HEK293 (cell line): ENCODE results near the gene ATP13A2.
A peak's percentile ranks its signal among the peaks of the same experiment; 100 is the strongest.

Source experiments
- CTCF ChIA-PET: fragments of 350-600 bp; formaldehyde crosslinking; extraction: SDS; loops from one replicate; lab custom pipeline; 2021; ENCODE audit warnings: antibody characterized with exemption; lab: Yijun Ruan, JAX
- POLR2A ChIA-PET: fragments of 300-600 bp; formaldehyde crosslinking; extraction: SDS; loops from one replicate; lab custom pipeline; 2020; ENCODE audit warnings: antibody characterized with exemption, inconsistent platforms; lab: Yijun Ruan, JAX
- H3K27ac ChIP-seq: fragments of 200-500 bp; sonication (Bioruptor generic); 2 replicates; pipeline ENCODE4 v1.5.1; 2014; ENCODE audit warnings: low read depth, low read length, control low read depth, inconsistent platforms; ENCODE audit errors: extremely low read depth
- H3K36me3 ChIP-seq, 2 experiments: fragments of 200-500 bp in 1 of 2; sonication (Bioruptor generic) in 1 of 2; 1 replicate in 1 of 2; 2 replicates in 1 of 2; pipeline ENCODE4 v1.5.1; 2014 to 2017; ENCODE audit warnings: inconsistent platforms in 2 of 2, low read length in 2 of 2; ENCODE audit not compliant: control insufficient read depth in 2 of 2, insufficient read depth in 1 of 2
- H3K4me1 ChIP-seq: fragments of 200-500 bp; sonication (Bioruptor generic); 2 replicates; pipeline ENCODE4 v1.5.1; 2014; ENCODE audit warnings: mild to moderate bottlenecking, low read length, inconsistent platforms; ENCODE audit not compliant: control insufficient read depth, insufficient read depth
- H3K4me3 ChIP-seq: 2 replicates; pipeline ENCODE4 v1.5.1; 2011; ENCODE audit warnings: low read depth, mild to moderate bottlenecking, control low read depth, low read length, moderate library complexity
- H3K9me3 ChIP-seq: fragments of 200-500 bp; sonication (Bioruptor generic); 2 replicates; pipeline ENCODE4 v1.5.1; 2014; ENCODE audit warnings: low read depth, low read length, inconsistent platforms; ENCODE audit not compliant: control insufficient read depth, insufficient read depth
- KLF1 ChIP-seq: fragments of 450-650 bp; formaldehyde crosslinking; IDR thresholded peaks from 2 replicates; pipeline ENCODE4 v1.5.1; 2016; ENCODE audit warnings: missing biosample characterization, missing genetic modification characterization
- KLF9 ChIP-seq: fragments of 450-650 bp; formaldehyde crosslinking; IDR thresholded peaks from 2 replicates; pipeline ENCODE4 v1.5.1; 2016; ENCODE audit warnings: missing biosample characterization, missing genetic modification characterization, low read depth
- OVOL3 ChIP-seq: fragments of 450-650 bp; formaldehyde crosslinking; IDR thresholded peaks from 2 replicates; pipeline ENCODE4 v1.5.1; 2016; ENCODE audit warnings: missing biosample characterization, missing genetic modification characterization
- SP3 ChIP-seq: fragments of 450-650 bp; formaldehyde crosslinking; IDR thresholded peaks from 2 replicates; pipeline ENCODE4 v1.5.1; 2016; ENCODE audit warnings: missing biosample characterization, missing genetic modification characterization
- ZBTB21 ChIP-seq: fragments of 450-650 bp; formaldehyde crosslinking; IDR thresholded peaks from 2 replicates; pipeline ENCODE4 v1.5.1; 2017; ENCODE audit warnings: missing biosample characterization, missing genetic modification characterization
- ZBTB48 ChIP-seq: fragments of 450-650 bp; formaldehyde crosslinking; IDR thresholded peaks from 2 replicates; pipeline ENCODE4 v1.5.1; 2016; ENCODE audit warnings: missing biosample characterization, missing genetic modification characterization
- ZBTB8A ChIP-seq: fragments of 450-650 bp; formaldehyde crosslinking; IDR thresholded peaks from 2 replicates; pipeline ENCODE4 v1.5.1; 2016; ENCODE audit warnings: missing biosample characterization, missing genetic modification characterization
- ZFP37 ChIP-seq: fragments of 450-650 bp; formaldehyde crosslinking; IDR thresholded peaks from 2 replicates; pipeline ENCODE4 v1.5.1; 2016; ENCODE audit warnings: missing biosample characterization, missing genetic modification characterization
- ZNF146 ChIP-seq: fragments of 450-650 bp; formaldehyde crosslinking; IDR thresholded peaks from 2 replicates; pipeline ENCODE4 v1.5.1; 2016; ENCODE audit warnings: missing biosample characterization, missing genetic modification characterization
- ZNF324 ChIP-seq: fragments of 450-650 bp; formaldehyde crosslinking; IDR thresholded peaks from 2 replicates; pipeline ENCODE4 v1.5.1; 2016; ENCODE audit warnings: missing biosample characterization, missing genetic modification characterization
- ZNF335 ChIP-seq: fragments of 450-650 bp; formaldehyde crosslinking; conservative IDR thresholded peaks from 2 replicates; pipeline ENCODE4 v1.5.1; 2016; ENCODE audit warnings: missing biosample characterization, missing genetic modification characterization
- ZNF76 ChIP-seq: fragments of 450-650 bp; formaldehyde crosslinking; IDR thresholded peaks from 2 replicates; pipeline ENCODE4; 2016; ENCODE audit warnings: low read depth, missing biosample characterization, missing genetic modification characterization, borderline replicate concordance
- ZNF768 ChIP-seq: fragments of 450-650 bp; formaldehyde crosslinking; IDR thresholded peaks from 2 replicates; pipeline ENCODE4 v1.5.1; 2018; ENCODE audit warnings: missing biosample characterization, mild to moderate bottlenecking, missing genetic modification characterization
- ZNF792 ChIP-seq: fragments of 450-650 bp; formaldehyde crosslinking; IDR thresholded peaks from 2 replicates; pipeline ENCODE4 v1.5.1; 2016; ENCODE audit warnings: missing biosample characterization, missing genetic modification characterization
- TF ChIP-seq, protein P1 (sequence below): fragments of 450-650 bp; formaldehyde crosslinking; IDR thresholded peaks from 2 replicates; pipeline ENCODE4 v1.5.1; 2016; ENCODE audit warnings: missing biosample characterization, missing genetic modification characterization
- TF ChIP-seq, protein P2 (sequence below): fragments of 450-650 bp; formaldehyde crosslinking; IDR thresholded peaks from 2 replicates; pipeline ENCODE4 v1.5.1; 2016; ENCODE audit warnings: missing biosample characterization, missing genetic modification characterization, low read depth
- TF ChIP-seq, protein P3 (sequence below): sonication (generic); formaldehyde crosslinking; IDR thresholded peaks from 2 replicates; pipeline ENCODE4 v1.8.1; 2022; ENCODE audit warnings: mild to moderate bottlenecking, moderate library complexity, missing genetic modification reagents
- TF ChIP-seq, protein P4 (sequence below): fragments of 450-650 bp; formaldehyde crosslinking; IDR thresholded peaks from 2 replicates; pipeline ENCODE4 v1.5.1; 2016; ENCODE audit warnings: missing biosample characterization, missing genetic modification characterization
- TF ChIP-seq, protein P5 (sequence below): fragments of 450-650 bp; formaldehyde crosslinking; IDR thresholded peaks from 2 replicates; pipeline ENCODE4 v1.5.1; 2016; ENCODE audit warnings: missing biosample characterization, missing genetic modification characterization

The ATP13A2 gene

GRCh38 chr1:17011092-17011438 lies 663 bp downstream of the ATP13A2 start (continued):
- TF ChIP-seq, protein P1, sequence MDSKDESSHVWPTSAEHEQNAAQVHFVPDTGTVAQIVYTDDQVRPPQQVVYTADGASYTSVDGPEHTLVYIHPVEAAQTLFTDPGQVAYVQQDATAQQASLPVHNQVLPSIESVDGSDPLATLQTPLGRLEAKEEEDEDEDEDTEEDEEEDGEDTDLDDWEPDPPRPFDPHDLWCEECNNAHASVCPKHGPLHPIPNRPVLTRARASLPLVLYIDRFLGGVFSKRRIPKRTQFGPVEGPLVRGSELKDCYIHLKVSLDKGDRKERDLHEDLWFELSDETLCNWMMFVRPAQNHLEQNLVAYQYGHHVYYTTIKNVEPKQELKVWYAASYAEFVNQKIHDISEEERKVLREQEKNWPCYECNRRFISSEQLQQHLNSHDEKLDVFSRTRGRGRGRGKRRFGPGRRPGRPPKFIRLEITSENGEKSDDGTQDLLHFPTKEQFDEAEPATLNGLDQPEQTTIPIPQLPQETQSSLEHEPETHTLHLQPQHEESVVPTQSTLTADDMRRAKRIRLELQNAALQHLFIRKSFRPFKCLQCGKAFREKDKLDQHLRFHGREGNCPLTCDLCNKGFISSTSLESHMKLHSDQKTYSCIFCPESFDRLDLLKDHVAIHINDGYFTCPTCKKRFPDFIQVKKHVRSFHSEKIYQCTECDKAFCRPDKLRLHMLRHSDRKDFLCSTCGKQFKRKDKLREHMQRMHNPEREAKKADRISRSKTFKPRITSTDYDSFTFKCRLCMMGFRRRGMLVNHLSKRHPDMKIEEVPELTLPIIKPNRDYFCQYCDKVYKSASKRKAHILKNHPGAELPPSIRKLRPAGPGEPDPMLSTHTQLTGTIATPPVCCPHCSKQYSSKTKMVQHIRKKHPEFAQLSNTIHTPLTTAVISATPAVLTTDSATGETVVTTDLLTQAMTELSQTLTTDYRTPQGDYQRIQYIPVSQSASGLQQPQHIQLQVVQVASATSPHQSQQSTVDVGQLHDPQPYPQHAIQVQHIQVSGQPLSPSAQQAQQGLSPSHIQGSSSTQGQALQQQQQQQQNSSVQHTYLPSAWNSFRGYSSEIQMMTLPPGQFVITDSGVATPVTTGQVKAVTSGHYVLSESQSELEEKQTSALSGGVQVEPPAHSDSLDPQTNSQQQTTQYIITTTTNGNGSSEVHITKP (tag by site-specific recombination) = 0 out of 2 replicates have a peak, but pooled peaks have one; percentile 12
- TF ChIP-seq SP3 (tag by site-specific recombination) (peak; percentile 43; the same call in 1 of the 2 replicates), ZNF324 (tag by site-specific recombination) (no peak), OVOL3 (tag by site-specific recombination) (no peak), KLF1 (tag by site-specific recombination) (peak; percentile 91), ZBTB21 (tag by site-specific recombination) (no peak)
- TF ChIP-seq, protein P2, sequence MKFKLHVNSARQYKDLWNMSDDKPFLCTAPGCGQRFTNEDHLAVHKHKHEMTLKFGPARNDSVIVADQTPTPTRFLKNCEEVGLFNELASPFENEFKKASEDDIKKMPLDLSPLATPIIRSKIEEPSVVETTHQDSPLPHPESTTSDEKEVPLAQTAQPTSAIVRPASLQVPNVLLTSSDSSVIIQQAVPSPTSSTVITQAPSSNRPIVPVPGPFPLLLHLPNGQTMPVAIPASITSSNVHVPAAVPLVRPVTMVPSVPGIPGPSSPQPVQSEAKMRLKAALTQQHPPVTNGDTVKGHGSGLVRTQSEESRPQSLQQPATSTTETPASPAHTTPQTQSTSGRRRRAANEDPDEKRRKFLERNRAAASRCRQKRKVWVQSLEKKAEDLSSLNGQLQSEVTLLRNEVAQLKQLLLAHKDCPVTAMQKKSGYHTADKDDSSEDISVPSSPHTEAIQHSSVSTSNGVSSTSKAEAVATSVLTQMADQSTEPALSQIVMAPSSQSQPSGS = no peak
- TF ChIP-seq, protein P3, sequence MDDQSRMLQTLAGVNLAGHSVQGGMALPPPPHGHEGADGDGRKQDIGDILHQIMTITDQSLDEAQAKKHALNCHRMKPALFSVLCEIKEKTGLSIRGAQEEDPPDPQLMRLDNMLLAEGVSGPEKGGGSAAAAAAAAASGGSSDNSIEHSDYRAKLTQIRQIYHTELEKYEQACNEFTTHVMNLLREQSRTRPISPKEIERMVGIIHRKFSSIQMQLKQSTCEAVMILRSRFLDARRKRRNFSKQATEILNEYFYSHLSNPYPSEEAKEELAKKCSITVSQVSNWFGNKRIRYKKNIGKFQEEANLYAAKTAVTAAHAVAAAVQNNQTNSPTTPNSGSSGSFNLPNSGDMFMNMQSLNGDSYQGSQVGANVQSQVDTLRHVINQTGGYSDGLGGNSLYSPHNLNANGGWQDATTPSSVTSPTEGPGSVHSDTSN = no peak

DNA sequence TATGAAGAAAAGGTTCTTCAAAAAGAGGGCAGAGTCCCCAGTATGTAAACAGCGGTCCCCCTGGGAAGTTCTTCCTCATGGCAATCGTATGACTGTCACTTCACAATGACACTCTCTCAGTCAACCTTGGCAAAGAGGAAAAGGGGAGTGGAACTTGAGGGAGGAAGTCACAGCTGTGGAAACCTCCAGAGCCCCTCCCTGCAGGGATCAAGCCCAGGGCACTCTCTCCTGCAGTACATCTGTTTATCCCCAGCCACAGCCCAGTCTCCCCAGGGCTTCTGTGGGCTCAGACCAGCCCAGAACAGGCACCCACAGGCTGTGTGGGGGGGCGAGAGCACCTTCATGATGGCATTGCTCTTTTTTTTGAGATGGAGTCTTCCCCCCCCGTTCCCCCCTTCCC lies 2.0 kb downstream of the ATP13A2 start:
- peak; percentile 31; the same call in 1 of the 2 replicates for TF ChIP-seq ZBTB8A
- TF ChIP-seq, protein P4, sequence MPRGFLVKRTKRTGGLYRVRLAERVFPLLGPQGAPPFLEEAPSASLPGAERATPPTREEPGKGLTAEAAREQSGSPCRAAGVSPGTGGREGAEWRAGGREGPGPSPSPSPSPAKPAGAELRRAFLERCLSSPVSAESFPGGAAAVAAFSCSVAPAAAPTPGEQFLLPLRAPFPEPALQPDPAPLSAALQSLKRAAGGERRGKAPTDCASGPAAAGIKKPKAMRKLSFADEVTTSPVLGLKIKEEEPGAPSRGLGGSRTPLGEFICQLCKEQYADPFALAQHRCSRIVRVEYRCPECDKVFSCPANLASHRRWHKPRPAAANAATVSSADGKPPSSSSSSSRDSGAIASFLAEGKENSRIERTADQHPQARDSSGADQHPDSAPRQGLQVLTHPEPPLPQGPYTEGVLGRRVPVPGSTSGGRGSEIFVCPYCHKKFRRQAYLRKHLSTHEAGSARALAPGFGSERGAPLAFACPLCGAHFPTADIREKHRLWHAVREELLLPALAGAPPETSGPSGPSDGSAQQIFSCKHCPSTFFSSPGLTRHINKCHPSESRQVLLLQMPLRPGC (tag by site-specific recombination) = no peak
- Histone ChIP-seq H3K36me3 (peaks cover 0 to 13% of the 10 kb centered on the region in 2 experiments; a peak in 2 of 3 replicates), H3K9me3 (no peaks in the 10 kb centered on the region), H3K4me1 (peaks cover 2% of the 10 kb centered on the region; the same call in 1 of the 2 replicates), H3K27ac (no peak overlapping the region), H3K4me3 (no peak overlapping the region)
- ChIA-PET CTCF (no interaction called here), POLR2A (interaction anchor here (1.3 to 1.9 kb wide), 3 partner anchors 8 to 49 kb away, joined by 3 to 6 read pairs (median 5); no protein-coding TSS in a partner anchor)

DNA sequence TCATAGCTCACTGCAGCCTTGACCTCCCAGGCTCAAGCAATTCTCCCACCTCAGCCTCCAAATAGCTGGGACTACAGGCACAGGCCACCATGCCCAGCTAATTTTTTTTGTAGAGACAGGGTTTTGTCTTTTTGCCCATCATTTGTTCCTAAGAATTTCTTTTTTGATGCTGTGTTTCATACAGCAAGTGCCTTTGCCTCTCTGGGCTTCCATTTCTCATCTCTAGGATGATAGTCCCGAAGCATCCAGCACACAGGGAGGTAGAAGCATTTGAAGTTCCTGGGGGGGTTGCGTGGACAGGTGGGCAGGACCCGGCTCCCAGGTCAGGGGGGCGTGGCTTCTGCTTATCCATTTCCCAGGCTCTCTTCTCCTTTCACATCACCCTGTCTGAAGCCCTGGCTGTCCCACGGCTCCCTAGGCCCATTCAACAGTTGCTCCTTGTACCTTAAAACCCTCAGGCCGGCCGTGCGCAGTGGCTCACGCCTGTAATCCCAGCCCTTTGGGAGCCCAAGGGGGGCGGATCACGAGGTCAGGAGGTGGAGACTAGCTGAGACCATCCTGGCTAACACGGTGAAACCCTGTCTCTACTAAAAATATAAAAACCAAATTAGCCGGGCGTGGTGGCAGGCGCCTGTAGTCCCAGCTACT lies 3.4 kb downstream of the ATP13A2 start:
- CTCF ChIA-PET = no interaction called here
- Histone ChIP-seq H3K9me3 (no peaks in the 10 kb centered on the region), H3K4me1 (peaks cover 2% of the 10 kb centered on the region; the same call in 1 of the 2 replicates), H3K36me3 (peaks cover 3 to 25% of the 10 kb centered on the region in 2 experiments; a peak in 2 of 3 replicates), H3K4me3 (no peak overlapping the region), H3K27ac (no peak overlapping the region)
- POLR2A ChIA-PET = interaction anchor here (0.6 to 0.7 kb wide), 3 partner anchors 25 to 48 kb away, joined by 3 to 5 read pairs (median 4); no protein-coding TSS in a partner anchor
- TF ChIP-seq ZNF768 (tag by site-specific recombination) = 0 out of 2 replicates have a peak, but pooled peaks have one; percentile 56
- TF ChIP-seq KLF9 (tag by site-specific recombination) = peak; percentile 28; the same call in 1 of the 2 replicates
- no peak for TF ChIP-seq ZBTB48 (tag by site-specific recombination)
- TF ChIP-seq, protein P5, sequence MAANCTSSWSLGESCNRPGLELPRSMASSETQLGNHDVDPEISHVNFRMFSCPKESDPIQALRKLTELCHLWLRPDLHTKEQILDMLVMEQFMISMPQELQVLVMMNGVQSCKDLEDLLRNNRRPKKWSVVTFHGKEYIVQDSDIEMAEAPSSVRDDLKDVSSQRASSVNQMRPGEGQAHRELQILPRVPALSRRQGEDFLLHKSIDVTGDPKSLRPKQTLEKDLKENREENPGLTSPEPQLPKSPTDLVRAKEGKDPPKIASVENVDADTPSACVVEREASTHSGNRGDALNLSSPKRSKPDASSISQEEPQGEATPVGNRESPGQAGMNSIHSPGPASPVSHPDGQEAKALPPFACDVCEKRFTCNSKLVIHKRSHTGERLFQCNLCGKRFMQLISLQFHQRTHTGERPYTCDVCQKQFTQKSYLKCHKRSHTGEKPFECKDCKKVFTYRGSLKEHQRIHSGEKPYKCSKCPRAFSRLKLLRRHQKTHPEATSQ (tag by site-specific recombination) = no peak
- TF ChIP-seq ZNF335 (tag by site-specific recombination) = no peak
- TF ChIP-seq ZNF146 = no peak
- no peak for TF ChIP-seq ZFP37
- TF ChIP-seq KLF1 (tag by site-specific recombination) = no peak
- TF ChIP-seq ZNF792 (tag by site-specific recombination) = no peak
- no peak for TF ChIP-seq ZNF76 (tag by site-specific recombination)
